ENCODE measurements around the gene ITPKB.

ITPKB gene

GRCh38 chr1:226625326-226625725 is 113.8 kb downstream of the ITPKB start:
- Histone ChIP-seq H3K9ac (ENCODE audit: low read length) (no peak overlapping the region), H3F3A (ENCODE audit: insufficient read depth, low read length) (no peaks in the 10 kb centered on the region), H4K20me1 (ENCODE audit: insufficient read depth, low read length) (no peaks in the 10 kb centered on the region), H3K79me2 (ENCODE audit: insufficient read depth, low read length) (no peaks in the 10 kb centered on the region), H3K27ac (ENCODE audit: low read depth, low read length, poor library complexity, severe bottlenecking) (no peak overlapping the region), H3K36me3 (ENCODE audit: insufficient read depth, low read length) (no peaks in the 10 kb centered on the region), H3K9me3 (ENCODE audit: low read length) (no peaks in the 10 kb centered on the region), H3K4me1 (ENCODE audit: insufficient read depth, low read length, severe bottlenecking) (peaks cover 4% of the 10 kb centered on the region), H3K9me2 (ENCODE audit: low read depth, low read length) (no peaks in the 10 kb centered on the region), H3K4me2 (ENCODE audit: low read length) (no peak overlapping the region), H3K4me3 (ENCODE audit: low read depth, low read length, poor library complexity, severe bottlenecking) (no peak overlapping the region), H3K27me3 (ENCODE audit: insufficient read depth, low read length) (no peaks in the 10 kb centered on the region), H2AFZ (ENCODE audit: low read length) (no peak overlapping the region)
- TF ChIP-seq CTCF (IDR thresholded peaks at IDR 0.05; ENCODE audit: low read length) = no peak

- no peaks in the 10 kb centered on the region for H3K9me2 ChIP-seq (ENCODE audit: low read depth, low read length)
- no peaks in the 10 kb centered on the region for H3K79me2 ChIP-seq (ENCODE audit: insufficient read depth, low read length)
- no peaks in the 10 kb centered on the region for H3K27me3 ChIP-seq (ENCODE audit: insufficient read depth, low read length)
- H3K27ac ChIP-seq (ENCODE audit: low read depth, low read length, poor library complexity, severe bottlenecking) = no peak overlapping the region
- peaks cover 4% of the 10 kb centered on the region for H3K4me1 ChIP-seq (ENCODE audit: insufficient read depth, low read length, severe bottlenecking)
- no peaks in the 10 kb centered on the region for H3F3A ChIP-seq (ENCODE audit: insufficient read depth, low read length)
- H3K9ac ChIP-seq (ENCODE audit: low read length) = no peak overlapping the region
- no peak overlapping the region for H3K4me3 ChIP-seq (ENCODE audit: low read depth, low read length, poor library complexity, severe bottlenecking)
- TF ChIP-seq EZH2 (IDR thresholded peaks at IDR 0.05; ENCODE audit: borderline replicate concordance, low read length) (no peak), CTCF (IDR thresholded peaks at IDR 0.05; ENCODE audit: low read length) (no peak)
- H3K4me2 ChIP-seq (ENCODE audit: low read length) = no peak overlapping the region
- no peaks in the 10 kb centered on the region for H4K20me1 ChIP-seq (ENCODE audit: insufficient read depth, low read length)
- H3K9me3 ChIP-seq (ENCODE audit: low read length) = no peaks in the 10 kb centered on the region
- H2AFZ ChIP-seq (ENCODE audit: low read length) = no peak overlapping the region
- no peaks in the 10 kb centered on the region for H3K36me3 ChIP-seq (ENCODE audit: insufficient read depth, low read length)
Measured at GRCh38 chr1:226624526-226624925, 114.6 kb downstream of the ITPKB start.

- H2AFZ ChIP-seq (ENCODE audit: low read length) = no peak overlapping the region
- H3K27ac ChIP-seq (ENCODE audit: low read depth, low read length, poor library complexity, severe bottlenecking) = no peak overlapping the region
- H3K27me3 ChIP-seq (ENCODE audit: insufficient read depth, low read length) = no peaks in the 10 kb centered on the region
- no peak overlapping the region for H3K9ac ChIP-seq (ENCODE audit: low read length)
- no peaks in the 10 kb centered on the region for H3K36me3 ChIP-seq (ENCODE audit: insufficient read depth, low read length)
- TF ChIP-seq EZH2 (IDR thresholded peaks at IDR 0.05; ENCODE audit: borderline replicate concordance, low read length) (no peak), CTCF (IDR thresholded peaks at IDR 0.05; ENCODE audit: low read length) (no peak)
- no peaks in the 10 kb centered on the region for H3K79me2 ChIP-seq (ENCODE audit: insufficient read depth, low read length)
- H4K20me1 ChIP-seq (ENCODE audit: insufficient read depth, low read length) = no peaks in the 10 kb centered on the region
- H3K9me2 ChIP-seq (ENCODE audit: low read depth, low read length) = no peaks in the 10 kb centered on the region
- peaks cover 4% of the 10 kb centered on the region for H3K4me1 ChIP-seq (ENCODE audit: insufficient read depth, low read length, severe bottlenecking)
- H3F3A ChIP-seq (ENCODE audit: insufficient read depth, low read length) = no peaks in the 10 kb centered on the region
- H3K9me3 ChIP-seq (ENCODE audit: low read length) = no peaks in the 10 kb centered on the region
- no peak overlapping the region for H3K4me3 ChIP-seq (ENCODE audit: low read depth, low read length, poor library complexity, severe bottlenecking)
- no peak overlapping the region for H3K4me2 ChIP-seq (ENCODE audit: low read length)
Measured at GRCh38 chr1:226622012-226622411, 117.1 kb downstream of the ITPKB start.
